HEK293 (cell line): ENCODE data around the gene DRC3.

ENCODE experiments used
- CTCF ChIA-PET: fragments of 350-600 bp; formaldehyde crosslinking; extraction: SDS; loops from one replicate; lab custom pipeline; 2021; ENCODE audit warnings: antibody characterized with exemption; lab: Yijun Ruan, JAX
- POLR2A ChIA-PET: fragments of 300-600 bp; formaldehyde crosslinking; extraction: SDS; loops from one replicate; lab custom pipeline; 2020; ENCODE audit warnings: antibody characterized with exemption, inconsistent platforms; lab: Yijun Ruan, JAX
- H3K27ac ChIP-seq: fragments of 200-500 bp; sonication (Bioruptor generic); 2 replicates; pipeline ENCODE4 v1.5.1; 2014; ENCODE audit warnings: low read depth, low read length, control low read depth, inconsistent platforms; ENCODE audit errors: extremely low read depth
- H3K36me3 ChIP-seq, 2 experiments: fragments of 200-500 bp in 1 of 2; sonication (Bioruptor generic) in 1 of 2; 1 replicate in 1 of 2; 2 replicates in 1 of 2; pipeline ENCODE4 v1.5.1; 2014 to 2017; ENCODE audit warnings: inconsistent platforms in 2 of 2, low read length in 2 of 2; ENCODE audit not compliant: control insufficient read depth in 2 of 2, insufficient read depth in 1 of 2
- H3K4me1 ChIP-seq: fragments of 200-500 bp; sonication (Bioruptor generic); 2 replicates; pipeline ENCODE4 v1.5.1; 2014; ENCODE audit warnings: mild to moderate bottlenecking, low read length, inconsistent platforms; ENCODE audit not compliant: control insufficient read depth, insufficient read depth
- H3K4me3 ChIP-seq: 2 replicates; pipeline ENCODE4 v1.5.1; 2011; ENCODE audit warnings: low read depth, mild to moderate bottlenecking, control low read depth, low read length, moderate library complexity
- H3K9me3 ChIP-seq: fragments of 200-500 bp; sonication (Bioruptor generic); 2 replicates; pipeline ENCODE4 v1.5.1; 2014; ENCODE audit warnings: low read depth, low read length, inconsistent platforms; ENCODE audit not compliant: control insufficient read depth, insufficient read depth
- GLIS1 ChIP-seq: fragments of 450-650 bp; formaldehyde crosslinking; IDR thresholded peaks from 2 replicates; pipeline ENCODE4 v1.5.1; 2016; ENCODE audit warnings: missing biosample characterization, missing genetic modification characterization
- HOXD13 ChIP-seq: sonication (generic); formaldehyde crosslinking; IDR thresholded peaks from 2 replicates; pipeline ENCODE4 v1.8.0; 2022; ENCODE audit warnings: missing genetic modification reagents, borderline replicate concordance
- IKZF3 ChIP-seq: fragments of 450-650 bp; IDR thresholded peaks from 2 replicates; pipeline ENCODE4 v1.5.0; 2018; ENCODE audit warnings: missing biosample characterization, mild to moderate bottlenecking, missing genetic modification characterization, moderate library complexity
- KLF1 ChIP-seq: fragments of 450-650 bp; formaldehyde crosslinking; IDR thresholded peaks from 2 replicates; pipeline ENCODE4 v1.5.1; 2016; ENCODE audit warnings: missing biosample characterization, missing genetic modification characterization
- KLF16 ChIP-seq: fragments of 450-650 bp; formaldehyde crosslinking; IDR thresholded peaks from 2 replicates; pipeline ENCODE4 v1.5.1; 2017; ENCODE audit warnings: missing biosample characterization, missing genetic modification characterization
- OSR2 ChIP-seq: fragments of 450-650 bp; formaldehyde crosslinking; IDR thresholded peaks from 2 replicates; pipeline ENCODE4 v1.5.1; 2016; ENCODE audit warnings: missing biosample characterization, missing genetic modification characterization
- PATZ1 ChIP-seq: fragments of 450-650 bp; formaldehyde crosslinking; IDR thresholded peaks from 2 replicates; pipeline ENCODE4 v1.5.1; 2016; ENCODE audit warnings: missing biosample characterization, missing genetic modification characterization
- PRDM1 ChIP-seq: fragments of 450-650 bp; formaldehyde crosslinking; IDR thresholded peaks from 2 replicates; pipeline ENCODE4; 2016; ENCODE audit warnings: missing biosample characterization, missing genetic modification characterization
- PRDM10 ChIP-seq: fragments of 450-650 bp; formaldehyde crosslinking; IDR thresholded peaks from 2 replicates; pipeline ENCODE4 v1.5.1; 2016; ENCODE audit warnings: missing biosample characterization, missing genetic modification characterization
- ZBTB21 ChIP-seq: fragments of 450-650 bp; formaldehyde crosslinking; IDR thresholded peaks from 2 replicates; pipeline ENCODE4 v1.5.1; 2017; ENCODE audit warnings: missing biosample characterization, missing genetic modification characterization
- ZBTB44 ChIP-seq: fragments of 450-650 bp; IDR thresholded peaks from 2 replicates; pipeline ENCODE4 v1.5.1; 2018; ENCODE audit warnings: missing biosample characterization, mild to moderate bottlenecking, missing genetic modification characterization
- ZNF266 ChIP-seq: fragments of 450-650 bp; formaldehyde crosslinking; IDR thresholded peaks from 2 replicates; pipeline ENCODE4 v1.5.1; 2016; ENCODE audit warnings: missing biosample characterization, missing genetic modification characterization, low read depth
- ZNF362 ChIP-seq: fragments of 450-650 bp; formaldehyde crosslinking; IDR thresholded peaks from 2 replicates; pipeline ENCODE4 v1.5.1; 2016; ENCODE audit warnings: missing biosample characterization, missing genetic modification characterization
- ZNF521 ChIP-seq: fragments of 450-650 bp; formaldehyde crosslinking; IDR thresholded peaks from 2 replicates; pipeline ENCODE4 v1.5.1; 2017; ENCODE audit warnings: missing biosample characterization, mild to moderate bottlenecking, missing genetic modification characterization
- ZNF621 ChIP-seq: fragments of 450-650 bp; formaldehyde crosslinking; IDR thresholded peaks from 2 replicates; pipeline ENCODE4 v1.5.1; 2017; ENCODE audit warnings: missing biosample characterization, missing genetic modification characterization
- ZNF704 ChIP-seq: fragments of 450-650 bp; formaldehyde crosslinking; IDR thresholded peaks from 2 replicates; pipeline ENCODE4 v1.5.1; 2016; ENCODE audit warnings: missing biosample characterization, missing genetic modification characterization
- TF ChIP-seq, protein P1 (sequence below): fragments of 450-650 bp; formaldehyde crosslinking; IDR thresholded peaks from 2 replicates; pipeline ENCODE4 v1.5.1; 2017; ENCODE audit warnings: missing biosample characterization, missing genetic modification characterization

The DRC3 gene

GRCh38 chr17:17934214-17934613, 38.4 kb upstream of the DRC3 start (continued):
- TF ChIP-seq PRDM10 (tag by site-specific recombination) (0 out of 2 replicates have a peak, but pooled peaks have one; percentile 14), GLIS1 (peak; percentile 72), ZNF621 (tag by site-specific recombination) (no peak), PATZ1 (tag by site-specific recombination) (peak; percentile 31; the same call in 1 of the 2 replicates)
- TF ChIP-seq, all 188 proteins: peak for 8

DNA sequence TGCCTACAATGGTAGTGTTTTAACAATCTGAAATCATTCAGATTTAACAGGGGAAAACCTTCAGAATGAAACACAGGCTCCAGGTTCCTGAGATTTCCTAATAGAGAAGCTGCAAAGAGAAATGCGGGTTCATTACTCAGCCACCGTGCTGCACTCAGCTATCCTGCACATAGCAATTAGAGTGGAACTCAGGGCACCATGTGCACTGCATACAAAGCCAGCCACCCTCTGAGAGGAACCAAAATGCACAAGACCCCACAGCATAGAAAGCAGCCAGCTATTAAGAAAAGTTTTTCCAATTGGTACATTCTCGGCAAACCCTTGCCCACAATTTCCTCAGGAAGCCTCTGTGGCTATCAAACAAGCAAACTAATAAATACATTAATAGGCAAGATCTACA, 37.9 kb upstream of the DRC3 start:
- POLR2A ChIA-PET, result interaction anchor here (0.5 to 3.3 kb wide), 3 partner anchors 13 to 277 kb away, joined by 3 to 14 read pairs (median 9); partner anchors contain the start of genes DRC3 and TOM1L2
- Histone ChIP-seq H3K9me3 (no peaks in the 10 kb centered on the region), H3K4me3 (no peak overlapping the region), H3K27ac (no peak overlapping the region), H3K36me3 (no peaks in the 10 kb centered on the region), H3K4me1 (peaks cover 20% of the 10 kb centered on the region)
- TF ChIP-seq, protein P1, sequence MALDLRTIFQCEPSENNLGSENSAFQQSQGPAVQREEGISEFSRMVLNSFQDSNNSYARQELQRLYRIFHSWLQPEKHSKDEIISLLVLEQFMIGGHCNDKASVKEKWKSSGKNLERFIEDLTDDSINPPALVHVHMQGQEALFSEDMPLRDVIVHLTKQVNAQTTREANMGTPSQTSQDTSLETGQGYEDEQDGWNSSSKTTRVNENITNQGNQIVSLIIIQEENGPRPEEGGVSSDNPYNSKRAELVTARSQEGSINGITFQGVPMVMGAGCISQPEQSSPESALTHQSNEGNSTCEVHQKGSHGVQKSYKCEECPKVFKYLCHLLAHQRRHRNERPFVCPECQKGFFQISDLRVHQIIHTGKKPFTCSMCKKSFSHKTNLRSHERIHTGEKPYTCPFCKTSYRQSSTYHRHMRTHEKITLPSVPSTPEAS (tag by site-specific recombination), result no peak
- TF ChIP-seq ZNF704 (tag by site-specific recombination) (no peak), ZBTB44 (peak; percentile 64; the same call in 1 of the 2 replicates)
- CTCF ChIA-PET, result interaction anchor here (1.0 to 3.0 kb wide), 7 partner anchors 9 to 98 kb away, joined by 3 to 13 read pairs (median 4); no protein-coding TSS in a partner anchor

- no peaks in the 10 kb centered on the region for H3K9me3 ChIP-seq
- POLR2A ChIA-PET, result interaction anchor here (0.5 to 3.3 kb wide), 5 partner anchors 9 to 276 kb away, joined by 3 to 14 read pairs (median 4); partner anchors contain the start of genes DRC3 and TOM1L2
- H3K4me3 ChIP-seq, result no peak overlapping the region
- CTCF ChIA-PET, result interaction anchor here (1.0 to 3.0 kb wide), 8 partner anchors 10 to 98 kb away, joined by 3 to 13 read pairs (median 4); no protein-coding TSS in a partner anchor
- H3K4me1 ChIP-seq, result peaks cover 27% of the 10 kb centered on the region
- H3K27ac ChIP-seq, result no peak overlapping the region
- H3K36me3 ChIP-seq, result no peaks in the 10 kb centered on the region
- TF ChIP-seq OSR2 (0 out of 2 replicates have a peak, but pooled peaks have one; percentile 21), KLF16 (tag by site-specific recombination) (no peak), ZNF362 (tag by site-specific recombination) (no peak), HOXD13 (CRISPR knock-in tag) (no peak), ZNF621 (tag by site-specific recombination) (no peak), KLF1 (tag by site-specific recombination) (no peak), ZNF521 (no peak), ZNF266 (tag by site-specific recombination) (no peak), PRDM1 (tag by site-specific recombination) (peak; percentile 84), ZBTB21 (tag by site-specific recombination) (no peak), IKZF3 (tag by site-specific recombination) (no peak)
Measured at GRCh38 chr17:17935321-17936271, 37.1 kb upstream of the DRC3 start.
